ENCODE measurements around the gene JMJD1C.
A peak's percentile ranks its signal among the peaks of the same experiment; 100 is the strongest.

DNA sequence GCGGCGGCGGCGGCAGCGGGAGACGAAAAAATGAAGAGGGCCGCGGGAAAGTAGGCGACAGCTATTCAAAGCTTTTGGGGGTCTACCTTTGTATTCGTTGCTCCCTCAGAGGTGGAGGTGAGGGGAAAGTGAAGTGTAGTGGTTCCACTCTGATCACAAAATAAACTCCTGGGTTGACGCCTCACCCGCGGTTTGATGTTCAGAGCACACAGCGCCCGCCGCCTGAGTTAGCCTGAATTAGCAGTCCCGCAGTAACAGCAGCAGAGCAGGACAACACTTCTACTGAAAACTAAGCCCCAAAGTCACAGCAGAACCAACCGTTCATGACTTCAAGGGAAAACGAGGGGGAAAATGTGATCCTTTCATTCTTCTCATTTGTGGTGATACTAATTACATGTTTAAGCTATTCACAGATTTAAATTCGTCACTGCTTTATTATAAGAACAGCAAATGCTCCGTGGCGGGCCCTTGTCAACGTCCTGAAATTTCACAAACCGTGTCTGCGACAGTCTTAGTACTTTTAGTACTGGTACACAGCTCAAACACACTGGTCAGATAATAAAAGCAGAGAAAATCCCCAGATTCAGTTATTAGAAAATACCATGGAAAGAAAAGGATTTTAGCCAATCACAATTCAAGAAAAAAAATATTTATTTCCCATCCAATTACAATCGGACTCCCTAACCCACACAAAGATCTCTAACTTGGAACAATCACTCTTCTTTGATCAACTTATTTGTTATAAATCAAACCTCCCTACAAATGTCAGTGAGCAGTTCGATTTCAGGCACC lies 563 bp upstream of the JMJD1C start:
- TF ChIP-seq, protein P1, sequence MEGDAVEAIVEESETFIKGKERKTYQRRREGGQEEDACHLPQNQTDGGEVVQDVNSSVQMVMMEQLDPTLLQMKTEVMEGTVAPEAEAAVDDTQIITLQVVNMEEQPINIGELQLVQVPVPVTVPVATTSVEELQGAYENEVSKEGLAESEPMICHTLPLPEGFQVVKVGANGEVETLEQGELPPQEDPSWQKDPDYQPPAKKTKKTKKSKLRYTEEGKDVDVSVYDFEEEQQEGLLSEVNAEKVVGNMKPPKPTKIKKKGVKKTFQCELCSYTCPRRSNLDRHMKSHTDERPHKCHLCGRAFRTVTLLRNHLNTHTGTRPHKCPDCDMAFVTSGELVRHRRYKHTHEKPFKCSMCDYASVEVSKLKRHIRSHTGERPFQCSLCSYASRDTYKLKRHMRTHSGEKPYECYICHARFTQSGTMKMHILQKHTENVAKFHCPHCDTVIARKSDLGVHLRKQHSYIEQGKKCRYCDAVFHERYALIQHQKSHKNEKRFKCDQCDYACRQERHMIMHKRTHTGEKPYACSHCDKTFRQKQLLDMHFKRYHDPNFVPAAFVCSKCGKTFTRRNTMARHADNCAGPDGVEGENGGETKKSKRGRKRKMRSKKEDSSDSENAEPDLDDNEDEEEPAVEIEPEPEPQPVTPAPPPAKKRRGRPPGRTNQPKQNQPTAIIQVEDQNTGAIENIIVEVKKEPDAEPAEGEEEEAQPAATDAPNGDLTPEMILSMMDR (IDR thresholded peaks at IDR 0.05), result no peak
- peak in 1 of 2 donors; percentile 30 for TF ChIP-seq POLR2A (IDR thresholded peaks at IDR 0.05)
